RPMI7951 (cell line): ENCODE data around the gene CNTROB. TPM values are rescaled to one million over a fixed set of nuclear protein-coding genes. Genes with fewer than 3 reads are reported as not detected.

ENCODE experiments used
- DNase-seq: peaks from one replicate; pipeline ENCODE4 v3.0.0-alpha.2; 2012; ENCODE audit warnings: low read depth
- total RNA-seq: library from RNA; depleted of rRNA; stranded (reverse); fragments of >200 nt; shearing (Covaris generic); gene quantifications from 2 replicates; pipeline ENCODE4 v1.2.3, GENCODE V29; 2014

CNTROB gene
- total RNA-seq, 1 experiment from 2014 or later = 19.6 TPM

GRCh38 chr17:7903154-7904103, 28.6 kb upstream of the CNTROB start:
- DNase-seq = no peak

- no peak for DNase-seq
These were observed 22.9 kb upstream of the CNTROB start for GRCh38 chr17:7909089-7909488.

- DNase-seq = no peak
These were observed 21.7 kb upstream of the CNTROB start for GRCh38 chr17:7910281-7910680.

- no peak for DNase-seq
These were observed 21.3 kb upstream of the CNTROB start for GRCh38 chr17:7910711-7911110.

GRCh38 chr17:7911116-7911515, 20.9 kb upstream of the CNTROB start:
- DNase-seq = no peak

- peak; percentile 73 for DNase-seq
These were observed 19.0 kb upstream of the CNTROB start for GRCh38 chr17:7912927-7913524.

- DNase-seq = peak; percentile 43
These were observed 16.8 kb upstream of the CNTROB start for GRCh38 chr17:7915179-7915610.

GRCh38 chr17:7915611-7916384, 16.2 kb upstream of the CNTROB start, which contains the start of gene RNF227:
RNF227 (minus strand) TSS chr17:7916289; CDS start chr17:7916195, 94 bp downstream.
- DNase-seq = peak; percentile 95

GRCh38 chr17:7916385-7916682, 15.7 kb upstream of the CNTROB start:
- DNase-seq = no peak

- peak; percentile 32 for DNase-seq
These were observed 15.2 kb upstream of the CNTROB start for GRCh38 chr17:7916808-7917207.

GRCh38 chr17:7922269-7922844, 9.6 kb upstream of the CNTROB start:
- DNase-seq = no peak

GRCh38 chr17:7922845-7923628, 9.0 kb upstream of the CNTROB start:
- DNase-seq = peak; percentile 75

GRCh38 chr17:7927596-7927995, 4.4 kb upstream of the CNTROB start:
- DNase-seq = no peak

GRCh38 chr17:7929158-7930023, 2.6 kb upstream of the CNTROB start, which contains the start of gene KCNAB3:
KCNAB3 (minus strand) TSS chr17:7929856; CDS start chr17:7929435, 421 bp downstream.
- no peak for DNase-seq

GRCh38 chr17:7930841-7931631, 970 bp upstream of the CNTROB start:
- no peak for DNase-seq

- DNase-seq = peak; percentile 31
These were observed 481 bp downstream of the CNTROB start for GRCh38 chr17:7932483-7932891.

- peak; percentile 88 for DNase-seq
These were observed 943 bp downstream of the CNTROB start for GRCh38 chr17:7932949-7933348.

- no peak for DNase-seq
These were observed 3.9 kb downstream of the CNTROB start for GRCh38 chr17:7935859-7936258.

GRCh38 chr17:7940034-7940433, 8.0 kb downstream of the CNTROB start:
- DNase-seq = no peak
